Activated T-helper 9 cell treated with anti-CD3 and anti-CD28 coated beads, Interleukin-2, amount 50 U/mL, for 16 hours (primary cell): ENCODE data around the gene NTRK1.

Source experiments
- DNase-seq: peaks from one replicate; pipeline ENCODE4 v3.0.0-alpha.2; 2020; ENCODE audit warnings: low read depth

NTRK1 gene

DNA sequence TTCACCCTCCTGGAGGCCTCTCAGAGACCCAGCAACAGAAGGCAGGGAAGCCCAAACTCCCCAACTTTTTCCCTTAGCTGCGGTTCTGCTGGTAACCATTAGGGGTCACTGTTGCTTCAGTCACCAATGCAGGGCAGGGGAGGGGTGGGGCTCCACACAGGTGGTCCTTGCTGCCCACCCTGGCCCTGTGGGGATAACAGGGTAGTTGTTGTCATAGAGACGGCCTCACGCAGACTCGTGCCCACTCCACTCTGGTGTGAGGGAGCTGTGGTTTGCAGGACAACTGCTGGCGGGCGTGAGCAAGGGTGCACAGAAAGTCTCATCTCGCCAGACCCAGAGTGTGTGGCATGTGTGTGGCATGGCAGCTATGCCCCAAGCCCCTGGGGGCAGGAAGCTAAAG is 21.7 kb upstream of the NTRK1 start:
- DNase-seq: no peak

DNA sequence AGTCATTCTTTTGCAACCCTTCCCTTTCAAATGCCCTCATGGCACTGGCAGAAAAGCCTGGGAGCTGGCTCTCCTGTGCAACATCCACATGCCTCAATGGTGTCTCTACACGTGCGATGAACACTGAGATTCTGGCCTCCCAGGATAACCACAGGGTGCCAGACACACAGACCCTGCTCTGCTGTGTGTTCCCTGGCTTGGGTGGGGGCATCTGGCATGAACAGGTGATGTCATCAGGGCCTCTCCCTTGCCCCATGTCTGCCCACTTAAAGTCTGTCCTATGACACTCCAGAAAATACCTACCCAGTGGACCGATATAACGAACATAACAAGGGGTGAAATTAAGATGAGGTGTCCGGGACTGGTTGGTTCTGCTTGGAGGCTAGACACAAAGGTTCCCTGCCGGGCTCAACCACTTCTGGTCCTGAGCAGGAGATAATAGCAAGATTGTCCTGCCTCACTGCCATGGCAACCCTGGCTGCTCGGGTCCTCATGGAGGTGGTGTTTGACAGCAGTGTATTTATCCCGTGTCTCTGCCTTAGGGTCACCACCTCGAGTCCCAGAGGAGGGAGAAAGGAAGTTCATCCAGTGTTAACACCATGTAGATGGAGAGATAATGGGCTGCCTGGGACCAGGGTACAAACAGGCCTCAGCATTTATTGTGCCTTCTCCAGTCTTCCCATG is 21.1 kb upstream of the NTRK1 start:
- no peak for DNase-seq

DNA sequence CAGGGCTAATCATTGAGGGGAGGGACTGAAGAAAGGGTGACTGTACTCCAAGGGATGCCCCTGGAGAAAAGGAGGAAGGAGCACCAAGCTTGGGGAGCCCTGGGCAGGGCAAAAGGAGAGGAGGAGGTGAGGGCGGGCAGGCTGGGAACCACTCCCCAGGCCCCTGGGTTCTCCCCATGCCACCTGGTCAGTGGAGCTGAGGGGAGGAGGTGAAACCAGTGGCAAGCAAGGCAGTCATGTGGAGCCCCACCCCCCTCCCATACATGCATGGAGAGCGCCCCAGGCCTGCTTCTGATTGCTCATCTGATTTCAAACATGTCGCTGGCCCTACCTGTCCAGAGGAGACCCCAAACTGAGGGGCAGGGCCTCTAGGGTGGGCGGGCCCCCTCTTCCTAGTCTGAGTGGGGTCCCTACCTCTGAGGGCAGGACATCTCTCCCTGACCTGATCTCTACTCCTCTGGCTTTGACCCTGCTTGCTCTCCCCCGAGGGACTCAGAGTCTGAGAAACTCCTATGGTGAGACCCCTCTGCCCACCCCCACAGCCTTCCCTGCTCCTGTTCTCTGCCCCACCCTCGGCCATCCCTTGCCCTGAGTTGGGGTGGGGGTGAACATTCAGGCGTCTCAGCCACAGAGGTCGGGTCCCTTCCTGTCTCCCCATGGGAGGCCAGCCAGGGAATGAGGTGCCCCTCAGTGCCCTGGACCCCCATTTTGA is 20.3 kb upstream of the NTRK1 start:
- no peak for DNase-seq

DNA sequence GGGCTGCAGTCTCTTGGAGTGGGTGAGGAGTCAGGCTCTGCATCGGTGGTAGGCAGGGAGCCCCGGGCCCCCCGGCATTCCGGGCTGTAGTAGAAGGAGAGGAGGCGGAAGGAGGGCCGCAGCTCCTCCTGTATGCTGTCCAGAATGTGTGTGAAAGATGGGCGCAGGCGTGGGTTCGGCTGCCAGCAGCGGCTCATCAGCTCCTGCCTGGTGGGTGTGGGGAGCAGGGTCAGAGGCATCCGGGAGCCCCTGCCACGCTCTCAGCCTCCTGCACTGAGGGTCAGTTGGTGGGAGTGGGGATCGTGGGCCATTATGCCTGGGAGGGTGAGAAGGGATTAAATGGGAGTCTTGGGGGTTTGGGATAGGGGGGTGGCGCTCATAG is 19.8 kb upstream of the NTRK1 start:
- no peak for DNase-seq

DNA sequence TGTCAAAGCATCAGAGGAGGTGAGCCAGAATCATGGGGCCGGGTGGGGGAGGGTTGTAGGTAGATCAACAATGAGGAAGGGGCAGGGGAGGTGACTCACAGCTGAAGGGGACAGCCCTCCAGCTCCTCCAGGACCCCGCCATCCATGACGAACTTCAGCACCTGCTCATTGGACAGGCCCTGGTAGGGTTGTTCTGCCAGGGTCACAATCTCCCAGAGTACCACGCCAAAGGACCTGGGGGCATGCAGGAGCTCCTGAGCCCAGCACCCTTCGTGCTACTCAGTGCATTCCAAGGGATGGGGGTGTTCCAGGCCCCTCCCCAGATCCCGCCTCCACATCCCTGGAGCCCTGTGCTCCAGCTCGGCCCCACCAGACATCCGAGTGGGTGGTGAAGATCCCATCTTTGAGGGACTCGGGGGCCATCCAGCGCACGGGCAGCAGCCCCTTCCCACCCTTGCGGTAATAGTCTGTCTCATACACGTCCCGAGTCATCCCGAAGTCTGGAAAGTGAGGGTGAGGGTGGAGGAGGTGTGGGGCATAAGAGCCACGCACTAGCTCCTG is 19.3 kb upstream of the NTRK1 start:
- DNase-seq: no peak

DNA sequence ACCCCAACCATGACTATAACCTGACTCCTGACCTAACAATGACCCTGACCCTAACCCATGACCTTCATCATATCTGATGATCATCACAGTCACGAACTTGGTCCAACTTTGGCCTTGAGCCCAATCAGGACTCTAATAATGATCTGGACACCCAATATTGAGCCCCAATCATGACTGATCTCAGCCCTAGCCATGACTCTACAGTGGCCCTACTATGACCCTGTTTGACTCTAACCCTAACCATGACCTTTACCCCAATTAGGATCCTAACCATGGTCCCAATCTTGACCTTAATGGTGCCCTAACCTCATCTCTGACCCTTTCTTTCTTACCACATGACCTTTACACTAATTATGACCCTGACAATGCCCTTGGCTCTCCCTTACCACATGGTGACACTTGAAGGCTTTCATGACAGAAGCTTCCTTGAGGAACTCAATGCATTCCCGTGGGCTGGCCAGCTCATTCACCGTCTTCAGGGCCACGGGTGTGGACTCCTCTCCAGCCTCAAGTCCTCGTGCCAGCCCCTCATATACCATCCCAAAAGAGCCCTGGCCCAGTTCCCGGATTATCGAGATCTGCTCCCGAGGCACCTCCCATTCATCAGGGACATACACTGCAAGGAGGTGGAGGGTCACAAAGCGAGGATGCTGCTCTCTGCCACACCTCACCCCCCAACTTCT is 17.9 kb upstream of the NTRK1 start:
- DNase-seq: no peak

DNA sequence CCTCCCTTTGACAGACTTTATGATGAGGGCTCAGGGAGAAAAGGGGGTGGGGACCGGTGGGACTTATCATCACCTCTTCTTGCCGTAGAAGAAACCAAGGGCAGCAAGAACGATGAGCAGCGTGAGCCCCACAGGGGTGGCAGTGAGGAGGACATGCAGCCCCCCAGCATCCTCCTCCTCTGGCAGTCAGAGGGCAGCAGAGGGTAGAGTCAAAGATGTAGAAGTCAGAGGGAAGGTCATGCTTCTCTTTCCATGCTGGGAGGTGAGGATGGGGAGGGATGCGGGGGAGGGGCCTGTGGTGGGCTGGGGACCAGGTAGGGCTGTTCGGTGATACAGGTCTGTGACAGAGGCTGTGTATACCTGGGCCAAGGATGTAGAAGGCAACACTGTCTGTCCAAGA is 16.6 kb upstream of the NTRK1 start:
- no peak for DNase-seq

DNA sequence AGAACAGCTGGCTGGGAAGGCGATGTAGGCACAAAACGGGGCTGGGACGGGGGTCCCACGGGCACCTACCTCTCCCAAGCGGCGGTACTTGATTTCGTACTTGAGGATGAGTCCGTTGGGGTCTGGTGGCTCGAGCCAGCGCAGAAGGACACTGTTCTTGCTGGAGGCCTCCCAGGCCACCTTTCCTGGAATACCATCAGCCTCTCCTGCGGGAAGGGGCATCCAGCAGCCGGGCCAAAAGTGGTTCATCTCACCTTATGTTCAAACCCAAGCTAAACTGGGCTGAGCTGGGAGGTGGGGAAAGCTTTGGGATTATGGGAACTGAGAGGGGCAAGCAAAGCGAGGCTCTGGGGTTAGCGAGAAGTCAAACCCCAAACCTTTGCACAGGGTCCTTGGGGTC is 16.0 kb upstream of the NTRK1 start:
- DNase-seq: no peak

DNA sequence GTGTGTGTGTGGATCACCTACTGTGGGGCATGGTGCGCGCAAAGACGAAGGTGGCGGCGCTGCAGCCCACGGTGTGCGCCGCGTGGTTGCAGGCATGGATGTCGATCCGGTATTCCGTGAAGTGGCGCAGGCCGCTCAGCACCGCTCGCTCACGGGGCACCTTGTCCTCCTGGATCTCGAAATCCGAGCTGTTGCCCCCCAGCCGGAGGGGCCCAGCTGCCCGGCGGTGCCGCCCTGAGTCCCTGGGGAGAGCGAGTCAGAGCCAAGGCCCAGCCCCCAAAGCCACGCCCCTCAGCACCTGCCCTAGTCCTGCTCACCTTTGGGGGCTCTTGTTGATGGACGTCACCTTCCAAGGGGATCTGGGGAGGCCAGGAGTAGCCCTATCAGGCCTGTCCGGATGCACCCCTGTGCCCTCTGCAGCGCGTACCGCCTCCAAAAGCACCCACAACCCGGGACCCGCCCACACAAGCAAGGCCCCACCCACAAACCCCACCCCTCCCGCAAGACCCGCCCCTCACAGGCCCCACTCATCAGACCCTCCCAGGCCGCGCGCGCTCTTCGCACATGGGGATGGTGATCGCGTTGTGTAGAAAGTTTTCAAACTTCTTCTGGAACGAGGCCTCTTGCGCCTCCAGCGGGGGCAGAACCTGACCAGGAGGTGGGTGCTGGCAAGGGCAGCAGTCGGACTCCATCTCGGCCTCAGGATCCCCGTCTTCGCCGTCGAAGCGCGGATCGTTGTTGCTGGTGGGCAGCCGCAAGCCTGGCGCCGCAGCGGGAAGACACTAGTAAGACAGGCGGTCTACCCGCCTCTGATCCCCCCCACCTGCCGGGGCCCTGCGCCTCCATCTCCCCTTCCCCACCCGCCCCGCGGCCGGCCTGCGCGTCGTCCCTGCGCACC is 15.4 kb upstream of the NTRK1 start:
- DNase-seq: no peak

DNA sequence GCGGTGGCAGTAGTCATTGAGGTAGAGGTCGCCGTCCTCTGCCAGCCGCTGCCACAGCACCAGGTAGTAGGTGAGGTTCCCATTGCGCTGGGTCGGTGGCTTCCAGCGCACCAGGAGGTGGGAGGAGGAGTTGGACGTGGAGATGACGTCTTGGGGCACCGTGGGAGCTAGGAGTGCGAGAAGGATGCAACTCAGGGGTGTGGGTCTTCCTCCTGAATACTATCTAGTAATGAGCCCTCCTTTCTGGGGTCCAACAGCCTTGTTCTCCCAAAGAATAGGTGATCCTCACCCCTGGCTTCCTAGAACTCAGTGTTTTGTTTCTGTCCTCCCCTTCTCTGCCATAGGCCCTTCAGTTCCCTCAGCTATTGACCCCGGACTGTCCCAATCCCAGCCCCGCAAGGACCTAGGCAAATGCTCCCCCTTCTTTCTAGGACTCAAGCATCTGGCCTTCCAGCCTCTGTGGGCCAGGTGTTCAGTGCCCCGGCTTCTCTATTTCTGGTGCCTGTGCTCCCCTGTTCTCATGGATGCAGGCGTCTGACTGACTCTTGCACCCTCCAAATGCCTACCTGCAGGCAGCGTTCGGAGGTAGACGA is 14.6 kb upstream of the NTRK1 start:
- DNase-seq: no peak

DNA sequence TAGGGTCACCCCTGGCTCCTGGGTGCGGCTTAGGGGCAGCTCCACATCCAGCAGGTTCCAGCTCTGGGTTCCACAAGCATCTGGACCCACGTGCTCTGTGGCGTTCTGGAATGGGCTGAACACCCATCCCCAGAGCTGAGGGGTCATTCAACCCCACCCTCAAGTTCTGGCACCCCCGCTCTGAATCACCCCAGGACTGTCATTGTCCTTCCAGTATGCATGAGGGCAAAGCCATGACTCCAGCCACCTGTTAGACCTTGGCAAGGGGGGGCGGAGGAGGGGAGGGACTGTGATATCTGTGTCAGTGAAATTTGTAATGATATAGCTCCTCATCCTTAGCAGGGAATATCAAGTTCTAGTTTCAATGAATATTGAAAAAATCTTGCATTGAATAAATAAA is 14.0 kb upstream of the NTRK1 start:
- no peak for DNase-seq

DNA sequence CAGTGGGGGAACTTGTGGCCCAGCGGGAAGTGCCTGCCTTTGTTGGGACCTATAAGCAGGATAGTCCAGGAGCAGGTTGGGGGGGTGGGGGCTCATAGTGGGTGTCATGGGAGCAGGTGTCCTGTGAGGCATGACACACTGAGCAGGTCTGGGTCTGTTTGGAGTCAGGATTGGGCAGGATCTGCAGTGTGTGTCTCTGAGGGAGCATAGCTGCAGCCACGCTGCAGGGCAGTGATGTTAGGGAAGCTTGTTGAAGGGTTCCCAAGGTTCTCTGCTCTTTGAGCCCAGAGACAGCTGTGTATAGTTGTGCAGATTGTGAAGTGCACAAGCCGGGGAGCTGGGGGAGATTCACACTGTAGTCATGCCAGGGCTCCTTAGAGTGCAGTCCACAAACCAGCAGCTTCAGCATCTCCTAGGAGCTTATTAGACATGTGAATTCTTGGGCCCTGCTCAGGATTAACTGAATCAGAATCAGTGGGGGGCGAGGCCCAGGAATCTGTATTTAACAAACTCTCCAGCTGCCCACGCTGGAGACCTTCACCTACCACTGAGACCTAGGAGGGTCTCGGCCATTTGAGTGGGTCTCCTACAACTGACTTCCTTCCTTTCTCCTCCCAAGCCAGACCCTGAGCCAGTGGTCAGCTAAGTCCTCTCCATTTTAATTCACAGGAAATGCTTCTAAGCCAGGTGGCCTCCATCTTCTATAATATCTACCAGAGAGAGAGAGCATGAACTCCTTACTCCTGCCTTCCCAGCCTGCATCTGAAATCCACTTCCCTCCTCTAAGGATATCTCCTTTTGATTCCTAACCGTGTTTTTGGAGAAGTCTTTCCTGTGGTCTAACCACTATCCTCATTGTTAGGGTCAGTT is 12.8 kb upstream of the NTRK1 start:
- no peak for DNase-seq

DNA sequence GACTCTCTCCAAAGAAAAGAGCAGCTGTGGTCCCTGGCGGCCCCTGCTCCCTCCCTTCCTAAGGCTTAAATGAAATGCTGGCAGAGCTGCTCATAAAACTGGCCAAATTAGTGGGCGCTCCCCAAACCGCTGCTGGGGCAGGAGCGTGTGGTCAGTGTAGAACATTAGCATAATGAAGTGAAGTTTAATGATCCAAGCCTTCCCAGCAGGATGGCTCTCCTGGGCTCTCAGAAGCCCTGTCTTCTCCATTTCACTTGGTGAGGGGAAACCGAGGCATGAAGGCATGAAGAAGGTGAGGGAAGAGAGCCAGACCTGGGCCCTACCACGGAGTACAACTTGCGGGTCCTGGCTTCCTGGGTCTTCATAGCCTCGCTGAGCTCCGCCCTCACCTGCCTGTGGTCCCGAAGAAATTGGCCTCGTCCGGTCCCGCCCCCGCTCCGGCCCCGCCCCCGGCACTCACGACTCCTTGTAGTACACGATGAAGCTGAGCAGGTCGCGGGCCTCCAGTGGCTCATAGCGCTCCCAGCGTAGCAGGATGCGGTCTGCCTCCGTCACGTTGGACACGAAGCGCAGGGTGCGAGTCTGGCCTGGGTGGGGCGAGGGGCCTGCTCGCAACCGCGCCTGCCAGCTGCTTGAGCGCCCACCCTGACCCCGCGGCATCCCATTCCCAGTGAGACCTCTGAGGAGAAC is 12.1 kb upstream of the NTRK1 start:
- peak; percentile 50 for DNase-seq

DNA sequence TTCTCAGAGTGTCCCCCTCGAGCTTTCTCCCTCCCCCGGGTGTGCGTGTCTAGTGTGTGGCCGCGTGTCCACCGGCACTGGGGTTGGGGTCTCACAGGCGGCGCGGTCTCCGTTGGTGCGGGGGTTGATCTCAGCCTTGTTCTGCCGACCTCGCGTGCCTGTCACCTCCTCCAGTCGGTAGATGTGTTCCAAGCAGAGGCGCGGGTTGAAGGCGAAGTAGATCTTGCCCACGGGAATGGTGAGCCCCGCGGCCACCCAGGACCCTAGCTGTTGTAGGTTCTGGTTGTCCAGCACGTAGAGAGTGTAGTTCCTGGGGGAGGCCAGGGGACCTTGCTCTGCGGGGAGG is 11.5 kb upstream of the NTRK1 start:
- no peak for DNase-seq

DNA sequence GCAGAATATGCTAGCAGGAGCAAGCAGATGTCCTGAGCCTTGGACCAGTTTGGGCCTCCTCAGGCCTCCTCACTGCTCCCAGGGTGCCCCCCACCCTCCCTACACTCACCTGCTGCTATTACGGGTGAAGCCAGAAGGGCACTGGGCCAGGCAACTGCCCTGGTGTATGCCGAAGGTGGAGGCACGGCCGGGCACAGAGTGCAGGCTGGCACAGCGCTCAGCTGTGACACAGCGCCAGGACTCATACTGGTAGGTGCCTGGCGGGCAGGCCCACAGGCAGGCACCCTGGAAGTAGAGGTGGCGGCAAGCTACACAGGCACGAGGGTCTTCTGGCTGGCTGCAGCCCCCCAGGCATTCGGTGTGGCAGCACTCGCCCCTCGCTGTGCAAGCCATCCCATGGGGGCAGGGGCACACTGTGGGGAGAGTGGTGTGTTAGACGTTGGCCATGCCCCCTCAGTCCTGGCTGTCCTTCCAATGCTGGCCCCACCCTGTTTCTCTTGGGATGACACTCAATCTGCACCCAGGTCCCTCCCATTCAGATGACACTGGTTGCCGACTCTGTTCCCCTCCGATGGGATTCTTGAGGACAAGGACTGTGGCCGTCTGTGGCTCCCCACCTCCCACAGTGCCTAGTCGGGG is 8.8 kb upstream of the NTRK1 start:
- no peak for DNase-seq

DNA sequence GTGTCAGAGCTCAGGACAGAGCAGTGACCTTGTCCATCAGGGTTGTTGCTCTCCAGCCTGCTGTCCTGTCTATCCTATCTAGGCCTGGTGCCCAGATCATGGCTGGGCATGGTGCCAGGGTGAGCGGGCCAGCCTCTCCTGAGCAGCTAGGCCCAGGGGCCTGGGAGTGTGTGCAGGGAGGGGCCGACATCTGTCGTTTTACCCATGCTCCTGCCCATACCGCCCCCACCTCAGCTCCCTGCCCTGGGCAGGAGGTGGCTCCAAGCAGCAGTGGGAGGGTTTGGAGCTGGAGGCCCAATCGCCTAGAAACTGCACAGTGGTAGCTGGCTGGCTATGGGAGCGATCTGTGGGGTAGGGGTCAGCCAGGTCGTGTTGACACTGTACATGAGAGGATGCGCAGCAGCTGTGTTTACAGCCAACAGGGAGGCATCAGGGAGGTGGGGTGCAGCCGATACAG is 8.2 kb upstream of the NTRK1 start:
- no peak for DNase-seq

DNA sequence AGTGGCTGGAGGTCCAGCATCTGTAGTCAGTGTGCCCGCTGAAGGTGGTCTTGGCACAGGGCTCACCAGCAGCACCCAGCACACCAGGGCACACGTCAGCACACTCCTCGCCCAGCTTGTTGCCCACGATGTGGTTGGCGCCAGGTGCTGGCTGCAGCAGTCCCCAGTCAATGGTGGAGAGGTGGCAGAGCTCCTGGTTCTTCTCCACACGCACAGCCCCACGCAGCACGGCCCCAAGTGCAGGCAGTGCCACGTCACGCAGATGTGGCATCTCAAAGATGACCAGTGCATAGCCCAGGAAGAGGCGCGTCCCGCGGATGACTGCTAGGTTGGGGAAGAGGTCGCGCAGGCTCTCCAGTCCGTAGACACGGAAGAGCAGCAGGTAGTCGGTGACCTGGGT is 6.9 kb upstream of the NTRK1 start:
- DNase-seq: no peak

DNA sequence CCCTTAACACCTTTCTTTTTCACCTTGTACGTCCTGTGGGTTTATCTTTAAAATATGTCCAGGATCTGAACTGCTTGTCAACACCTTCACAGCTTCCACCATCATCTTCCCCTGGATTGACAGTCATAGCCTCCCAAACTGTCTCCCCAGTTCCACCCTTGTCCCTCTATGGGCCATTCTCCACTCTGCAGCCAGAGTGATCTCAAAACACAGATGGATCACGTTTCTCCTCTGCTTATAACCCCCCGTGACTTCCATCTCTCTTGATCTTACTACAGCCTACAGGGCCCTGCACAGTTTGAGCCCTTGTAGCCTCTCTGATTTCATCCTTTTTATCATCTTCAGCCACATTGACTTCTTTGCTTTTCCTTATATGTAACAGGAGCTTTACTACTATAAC is 6.0 kb upstream of the NTRK1 start:
- DNase-seq: no peak

DNA sequence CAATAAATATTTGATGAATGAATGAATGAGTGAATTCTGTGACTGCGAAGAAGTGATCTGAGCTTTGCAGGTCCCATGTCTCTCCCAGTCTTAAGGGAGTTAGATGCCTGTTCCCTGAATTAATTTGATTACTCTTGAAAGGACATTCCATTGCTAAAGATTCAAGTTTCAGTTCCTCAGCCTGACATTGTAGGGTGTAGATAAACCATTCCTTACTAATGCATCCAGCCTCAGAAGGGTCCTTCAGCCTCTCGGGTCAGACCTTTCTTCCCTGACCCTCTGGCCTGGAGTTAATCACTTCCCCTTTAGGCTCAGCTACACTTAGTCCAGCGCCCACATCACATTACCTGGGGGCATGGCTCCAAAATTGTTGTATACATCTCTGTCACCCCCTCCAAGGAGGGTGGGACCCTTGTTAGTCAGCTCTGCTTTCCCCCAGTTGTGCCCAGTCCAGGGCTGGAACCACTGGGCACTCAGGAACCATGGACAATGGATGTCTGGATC is 4.3 kb upstream of the NTRK1 start:
- no peak for DNase-seq
